ENCODE measurements around the gene ALDH4A1.

- no peak for TF ChIP-seq CTCF (IDR thresholded peaks at IDR 0.05)
- TF ChIP-seq POLR2A (IDR thresholded peaks at IDR 0.05) = no peak
These were observed 34.0 kb downstream of the ALDH4A1 start for GRCh38 chr1:18868354-18868753.

Measured in lower leg skin (tissue), 3 donors.